Left ventricle myocardium inferior (tissue), 1 donor: ENCODE data around the gene TMEM63A. TPM values are rescaled to one million over a fixed set of nuclear protein-coding genes. Genes with fewer than 3 reads are reported as not detected.
A peak's percentile ranks its signal among the peaks of the same experiment; 100 is the strongest.
"Not testable (repeated sequence)": the region's sequence is repeated elsewhere in the genome, so short reads cannot be mapped to it uniquely, and the experiment has no call there.

Experiments used
- DNase-seq: peaks from one replicate; pipeline ENCODE4 v3.0.0-alpha.2; 2020
- H3K27ac ChIP-seq: fragments of 200-600 bp; replicated peaks from 2 replicates; pipeline ENCODE4 v1.8.0; 2021
- H3K27me3 ChIP-seq: fragments of 200-600 bp; 2 replicates; pipeline ENCODE4 v1.8.0; 2021; ENCODE audit warnings: low read depth
- H3K36me3 ChIP-seq: fragments of 200-600 bp; 2 replicates; pipeline ENCODE4 v1.8.0; 2021
- H3K4me1 ChIP-seq: fragments of 200-600 bp; 2 replicates; pipeline ENCODE4 v1.8.0; 2021
- H3K4me3 ChIP-seq: fragments of 200-600 bp; 2 replicates; pipeline ENCODE4 v1.8.0; 2021; ENCODE audit warnings: mild to moderate bottlenecking, moderate library complexity
- H3K9me3 ChIP-seq: fragments of 200-600 bp; replicated peaks from 2 replicates; pipeline ENCODE4 v1.8.0; 2021
- CTCF ChIP-seq: fragments of 200-600 bp; IDR thresholded peaks from 2 replicates; pipeline ENCODE4 v1.8.0; 2021; ENCODE audit warnings: antibody characterized with exemption, mild to moderate bottlenecking, borderline replicate concordance
- intact Hi-C: fragments of 100-400 bp; cut with micrococcal nuclease; formaldehyde crosslinking; loops from one replicate; pipeline ENCODE4 v1.11.0; 2022
- total RNA-seq: library from RNA; stranded (reverse); fragmentation: NEBNext Ultra II Directional; extraction: Animal tissue kit (Norgen Biotek cat#: 25700); gene quantifications from one replicate; pipeline ENCODE4 v1.2.1, GENCODE V29; 2021
- donor health status: DM: no; HTN: yes; CAD: no; lungs with severe emphysema.

Gene TMEM63A
- total RNA-seq, 1 donor from 2014 or later, result 30.4 TPM

DNA sequence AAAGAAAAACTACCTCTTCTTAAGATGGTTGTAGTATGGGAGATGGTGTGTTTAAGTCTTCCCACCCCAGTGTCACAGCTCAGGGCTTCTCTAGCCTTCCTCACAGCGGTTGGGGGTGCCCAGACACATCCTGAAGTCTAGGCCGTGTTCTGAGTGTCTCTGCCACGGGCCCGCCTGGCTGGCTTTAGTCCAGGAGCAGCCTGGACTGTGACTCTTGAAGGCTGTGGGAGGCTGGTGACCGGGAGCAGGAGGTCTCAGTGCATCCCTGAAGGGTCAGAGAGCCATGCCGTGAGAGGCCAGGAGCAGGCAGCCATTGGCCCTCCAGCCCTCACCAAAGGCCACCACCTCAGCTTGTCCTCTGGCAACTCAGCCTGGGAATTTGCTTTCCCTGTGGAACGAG lies 67.8 kb downstream of the TMEM63A start:
- Histone ChIP-seq H3K9me3 (no peaks in the 10 kb centered on the region), H3K36me3 (no peaks in the 10 kb centered on the region), H3K4me3 (peak overlapping the region; percentile 90), H3K27ac (peak overlapping the region; percentile 95), H3K27me3 (no peaks in the 10 kb centered on the region), H3K4me1 (peaks cover 92% of the 10 kb centered on the region)
- no peak for DNase-seq
- no peak for TF ChIP-seq CTCF
- intact Hi-C loops, result loop anchor here (5.0 kb wide), 1 partner anchor 37 kb away; the partner anchor contains the start of gene SRP9

DNA sequence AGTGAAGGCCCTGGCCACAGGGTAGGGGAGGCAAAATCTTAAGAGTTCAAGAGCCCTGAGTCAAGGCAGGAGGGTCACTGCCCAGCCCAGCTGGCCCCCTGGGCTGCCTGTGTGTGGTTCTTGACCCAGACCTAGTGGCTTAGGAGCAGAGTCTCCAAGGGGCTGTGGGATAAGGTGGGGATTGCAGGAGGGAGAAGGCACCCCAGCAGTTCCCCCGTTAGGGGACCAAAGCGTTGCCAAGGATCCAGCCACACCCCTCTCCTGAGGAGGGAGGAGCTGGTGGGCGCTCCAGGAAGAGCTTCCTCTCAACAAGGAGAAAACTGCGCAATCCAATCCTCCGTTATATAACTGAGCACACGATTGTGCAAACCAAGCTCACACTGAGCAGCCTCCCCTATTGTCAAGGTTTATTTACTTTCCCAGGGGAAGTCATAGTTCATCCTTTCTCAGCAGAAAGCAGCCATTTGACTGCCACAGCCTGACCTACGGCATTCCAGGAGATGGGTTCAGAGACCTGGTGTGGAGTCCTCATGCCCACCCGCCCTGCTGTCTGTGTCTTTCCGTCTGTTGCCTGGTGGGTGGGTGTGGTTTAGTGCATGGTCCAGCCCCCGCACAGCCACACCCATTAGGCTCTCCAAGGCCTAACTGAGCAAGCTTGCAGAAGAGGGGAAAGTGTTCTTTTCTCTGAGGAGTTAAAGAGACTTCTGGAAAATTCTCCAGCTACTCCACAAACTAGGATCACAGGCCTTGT lies 68.8 kb downstream of the TMEM63A start:
- Histone ChIP-seq H3K36me3 (no peaks in the 10 kb centered on the region), H3K27ac (peak overlapping the region; percentile 95), H3K4me3 (peak overlapping the region; percentile 90), H3K9me3 (no peaks in the 10 kb centered on the region), H3K27me3 (no peaks in the 10 kb centered on the region), H3K4me1 (peaks cover 86% of the 10 kb centered on the region)
- no peak for TF ChIP-seq CTCF
- intact Hi-C loops, result loop anchor here (5.0 kb wide), 1 partner anchor 36 kb away; the partner anchor contains the start of gene SRP9
- DNase-seq, result peak; percentile 68

GRCh38 chr1:225812488-225813213 lies 69.5 kb downstream of the TMEM63A start:
- peaks cover 79% of the 10 kb centered on the region for H3K4me1 ChIP-seq
- peak overlapping the region; percentile 90 for H3K4me3 ChIP-seq
- no peaks in the 10 kb centered on the region for H3K9me3 ChIP-seq
- intact Hi-C loops, result loop anchor here (5.0 kb wide), 1 partner anchor 35 kb away; the partner anchor contains the start of gene SRP9
- H3K36me3 ChIP-seq, result no peaks in the 10 kb centered on the region
- DNase-seq, result no peak
- TF ChIP-seq CTCF, result no peak
- H3K27ac ChIP-seq, result peak overlapping the region; percentile 95
- no peaks in the 10 kb centered on the region for H3K27me3 ChIP-seq

GRCh38 chr1:225811622-225812487 lies 70.3 kb downstream of the TMEM63A start:
- intact Hi-C loops, result loop anchor here (5.0 kb wide), 1 partner anchor 35 kb away; the partner anchor contains the start of gene SRP9

DNA sequence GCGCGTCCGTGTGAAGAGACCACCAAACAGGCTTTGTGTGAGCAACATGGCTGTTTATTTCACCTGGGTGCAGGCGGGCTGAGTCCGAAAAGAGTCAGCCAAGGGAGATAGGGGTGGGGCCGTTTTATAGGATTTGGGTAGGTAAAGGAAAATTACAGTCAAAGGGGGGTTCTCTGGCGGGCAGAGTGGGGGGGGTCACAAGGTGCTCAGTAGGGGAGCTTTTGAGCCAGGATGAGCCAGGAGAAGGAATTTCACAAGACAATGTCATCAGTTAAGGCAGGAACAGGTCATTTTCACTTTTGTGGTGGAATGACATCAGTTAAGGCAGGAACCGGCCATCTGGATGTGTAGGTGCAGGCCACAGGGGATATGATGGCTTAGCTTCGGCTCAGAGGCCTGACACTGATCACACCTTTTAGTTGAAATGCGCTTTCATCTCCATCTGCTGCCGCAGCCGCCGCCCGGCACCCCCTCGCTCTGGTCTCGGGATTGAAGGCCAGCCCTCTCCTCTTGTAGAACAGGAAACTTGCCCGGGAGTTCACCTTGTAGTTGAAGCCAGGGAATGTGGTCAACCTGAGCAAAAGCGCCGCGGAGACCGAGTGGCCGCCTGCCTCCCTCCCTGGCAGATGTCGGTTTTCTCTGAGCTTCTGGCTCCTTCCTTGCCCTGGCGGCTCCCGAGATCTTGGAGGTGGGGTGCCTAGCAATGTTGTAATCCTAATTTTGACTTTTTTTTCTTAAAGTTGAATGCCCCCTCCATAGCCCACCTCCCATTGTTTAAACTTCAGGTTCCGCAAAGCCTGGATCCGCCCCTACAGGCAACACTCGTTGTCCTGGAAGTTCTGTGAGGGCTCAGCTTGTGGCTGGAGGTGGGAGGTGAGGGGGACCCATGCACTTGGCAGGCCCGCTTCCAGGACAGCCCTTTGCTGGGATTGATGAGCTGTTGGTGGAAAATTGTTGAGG lies 71.3 kb downstream of the TMEM63A start:
- Histone ChIP-seq H3K4me1 (peaks cover 61% of the 10 kb centered on the region), H3K27ac (peak overlapping the region; percentile 95), H3K4me3 (peak overlapping the region; percentile 90)
- intact Hi-C loops, result loop anchor here (5.0 kb wide), 1 partner anchor 34 kb away; the partner anchor contains the start of gene SRP9
- not testable (repeated sequence) for H3K27me3 ChIP-seq, H3K9me3 ChIP-seq, H3K36me3 ChIP-seq
- peak; percentile 49 for DNase-seq

More at GRCh38 chr1:225811622-225812487, 70.3 kb downstream of the TMEM63A start:
- H3K27me3 ChIP-seq, result no peaks in the 10 kb centered on the region
- peak overlapping the region; percentile 95 for H3K27ac ChIP-seq
- no peak for DNase-seq
- TF ChIP-seq CTCF, result peak; percentile 47
- H3K9me3 ChIP-seq, result no peaks in the 10 kb centered on the region
- H3K36me3 ChIP-seq, result no peaks in the 10 kb centered on the region
- peak overlapping the region; percentile 90 for H3K4me3 ChIP-seq
- H3K4me1 ChIP-seq, result peaks cover 71% of the 10 kb centered on the region
